B cell (primary cell): Measurements from ENCODE around the gene COL26A1.

ENCODE experiments used
- EZH2 ChIP-seq: IDR thresholded peaks from 2 replicates; pipeline ENCODE4 v1.6.1; 2012; ENCODE audit warnings: borderline replicate concordance, low read depth, mild to moderate bottlenecking, moderate library complexity, low read length; ENCODE audit not compliant: insufficient read depth, poor library complexity, severe bottlenecking
- TF ChIP-seq, protein P1 (sequence below): fragments of 200-600 bp; IDR thresholded peaks from one replicate; pipeline ENCODE4 v1.8.0; 2022; ENCODE audit warnings: antibody characterized with exemption, mild to moderate bottlenecking

DNA sequence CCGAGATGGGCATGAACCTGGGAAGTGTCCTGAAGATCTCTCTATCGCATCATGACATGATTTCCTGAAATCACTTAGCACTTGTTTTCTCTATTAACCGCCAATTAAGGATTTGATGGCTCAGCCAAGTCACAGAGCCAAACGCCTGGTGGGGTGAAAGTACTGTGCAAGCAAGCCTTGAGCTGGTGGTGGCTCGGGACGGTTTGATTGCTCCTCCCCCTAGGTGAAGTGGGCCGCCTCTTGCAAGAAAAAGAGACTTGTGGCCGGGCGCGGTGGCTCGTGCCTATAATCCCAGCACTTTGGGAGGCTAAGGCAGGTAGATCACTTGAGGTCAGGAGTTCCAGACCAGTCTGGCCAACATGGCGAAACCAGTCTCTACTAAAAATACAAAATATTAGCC is 50.3 kb downstream of the COL26A1 start:
- TF ChIP-seq, protein P1, sequence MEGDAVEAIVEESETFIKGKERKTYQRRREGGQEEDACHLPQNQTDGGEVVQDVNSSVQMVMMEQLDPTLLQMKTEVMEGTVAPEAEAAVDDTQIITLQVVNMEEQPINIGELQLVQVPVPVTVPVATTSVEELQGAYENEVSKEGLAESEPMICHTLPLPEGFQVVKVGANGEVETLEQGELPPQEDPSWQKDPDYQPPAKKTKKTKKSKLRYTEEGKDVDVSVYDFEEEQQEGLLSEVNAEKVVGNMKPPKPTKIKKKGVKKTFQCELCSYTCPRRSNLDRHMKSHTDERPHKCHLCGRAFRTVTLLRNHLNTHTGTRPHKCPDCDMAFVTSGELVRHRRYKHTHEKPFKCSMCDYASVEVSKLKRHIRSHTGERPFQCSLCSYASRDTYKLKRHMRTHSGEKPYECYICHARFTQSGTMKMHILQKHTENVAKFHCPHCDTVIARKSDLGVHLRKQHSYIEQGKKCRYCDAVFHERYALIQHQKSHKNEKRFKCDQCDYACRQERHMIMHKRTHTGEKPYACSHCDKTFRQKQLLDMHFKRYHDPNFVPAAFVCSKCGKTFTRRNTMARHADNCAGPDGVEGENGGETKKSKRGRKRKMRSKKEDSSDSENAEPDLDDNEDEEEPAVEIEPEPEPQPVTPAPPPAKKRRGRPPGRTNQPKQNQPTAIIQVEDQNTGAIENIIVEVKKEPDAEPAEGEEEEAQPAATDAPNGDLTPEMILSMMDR = no peak
- TF ChIP-seq EZH2 = no peak
